BJ (cell line): ENCODE results near the gene AP1B1. TPM values are rescaled to one million over a fixed set of nuclear protein-coding genes. Genes with fewer than 3 reads are reported as not detected.
"Not testable (repeated sequence)": the region's sequence is repeated elsewhere in the genome, so short reads cannot be mapped to it uniquely, and the experiment has no call there.

Source experiments
- CTCF ChIA-PET: fragments of 350-600 bp; formaldehyde crosslinking; extraction: SDS; loops from one replicate; lab custom pipeline; 2021; ENCODE audit warnings: antibody characterized with exemption, inconsistent platforms; lab: Yijun Ruan, JAX
- POLR2A ChIA-PET: fragments of 300-600 bp; sonication (Branson Sonifier 250); formaldehyde crosslinking; extraction: SDS; loops from one replicate; lab custom pipeline; 2021; ENCODE audit warnings: antibody characterized with exemption; lab: Charles Lee
- DNase-seq: peaks from one replicate; pipeline ENCODE4 v3.0.0-alpha.2; 2011; ENCODE audit warnings: low read depth
- H3K27me3 ChIP-seq: 2 replicates; pipeline ENCODE4 v1.6.0; 2011; ENCODE audit warnings: low read length; ENCODE audit not compliant: control insufficient read depth, insufficient read depth
- H3K36me3 ChIP-seq: 2 replicates; pipeline ENCODE4 v1.5.1; 2011; ENCODE audit warnings: low read length; ENCODE audit not compliant: control insufficient read depth, insufficient read depth
- H3K4me3 ChIP-seq: 2 replicates; pipeline ENCODE4 v1.5.1; 2011; ENCODE audit warnings: low read depth, mild to moderate bottlenecking, control low read depth, low read length
- polyA plus RNA-seq: library from polyadenylated mRNA; depleted of rRNA; stranded (reverse); fragments of >200 nt; gene quantifications from 2 replicates; pipeline ENCODE4 v1.2.3, GENCODE V29; 2011
- TF ChIP-seq, protein P1 (sequence below): IDR thresholded peaks from 2 replicates; pipeline ENCODE4 v1.5.1; 2011; ENCODE audit warnings: low read depth, mild to moderate bottlenecking, control low read depth, inconsistent platforms, low read length, moderate library complexity; ENCODE audit not compliant: insufficient read depth

The AP1B1 gene
- polyA plus RNA-seq, 1 experiment: 75.0 TPM

- no peak for DNase-seq
- TF ChIP-seq, protein P1, sequence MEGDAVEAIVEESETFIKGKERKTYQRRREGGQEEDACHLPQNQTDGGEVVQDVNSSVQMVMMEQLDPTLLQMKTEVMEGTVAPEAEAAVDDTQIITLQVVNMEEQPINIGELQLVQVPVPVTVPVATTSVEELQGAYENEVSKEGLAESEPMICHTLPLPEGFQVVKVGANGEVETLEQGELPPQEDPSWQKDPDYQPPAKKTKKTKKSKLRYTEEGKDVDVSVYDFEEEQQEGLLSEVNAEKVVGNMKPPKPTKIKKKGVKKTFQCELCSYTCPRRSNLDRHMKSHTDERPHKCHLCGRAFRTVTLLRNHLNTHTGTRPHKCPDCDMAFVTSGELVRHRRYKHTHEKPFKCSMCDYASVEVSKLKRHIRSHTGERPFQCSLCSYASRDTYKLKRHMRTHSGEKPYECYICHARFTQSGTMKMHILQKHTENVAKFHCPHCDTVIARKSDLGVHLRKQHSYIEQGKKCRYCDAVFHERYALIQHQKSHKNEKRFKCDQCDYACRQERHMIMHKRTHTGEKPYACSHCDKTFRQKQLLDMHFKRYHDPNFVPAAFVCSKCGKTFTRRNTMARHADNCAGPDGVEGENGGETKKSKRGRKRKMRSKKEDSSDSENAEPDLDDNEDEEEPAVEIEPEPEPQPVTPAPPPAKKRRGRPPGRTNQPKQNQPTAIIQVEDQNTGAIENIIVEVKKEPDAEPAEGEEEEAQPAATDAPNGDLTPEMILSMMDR: no peak
- Histone ChIP-seq H3K27me3 (no peaks in the 10 kb centered on the region), H3K36me3 (peaks cover 24% of the 10 kb centered on the region), H3K4me3 (no peak overlapping the region)
- CTCF ChIA-PET: interaction anchor here (6.5 kb wide), 1 partner anchor 8 kb away, joined by 32 read pairs; no protein-coding TSS in a partner anchor
- POLR2A ChIA-PET: no interaction called here
Measured at GRCh38 chr22:29351042-29351441, 37.3 kb downstream of the AP1B1 start.

DNA sequence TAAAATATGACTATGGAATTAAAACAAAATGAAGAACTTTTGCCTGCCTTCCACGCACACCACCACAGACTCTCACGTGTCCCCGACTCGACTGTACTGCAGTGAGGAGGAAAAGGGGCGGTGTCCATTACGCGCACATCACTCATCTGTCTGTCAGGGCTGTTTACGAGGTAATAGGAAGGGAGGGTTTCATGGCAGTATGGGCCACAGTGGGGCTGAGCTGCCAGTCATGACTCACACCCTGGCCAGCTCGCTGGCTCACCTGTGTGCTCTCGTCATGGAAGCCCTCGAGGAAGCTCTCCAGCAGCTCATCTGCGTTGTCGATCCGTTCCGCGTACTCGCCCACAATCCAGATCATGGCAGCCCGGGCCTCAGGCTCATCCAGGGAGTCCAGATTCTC is 39.4 kb downstream of the AP1B1 start:
- peaks cover 21% of the 10 kb centered on the region for H3K36me3 ChIP-seq
- POLR2A ChIA-PET: no interaction called here
- no peaks in the 10 kb centered on the region for H3K27me3 ChIP-seq
- DNase-seq: no peak
- CTCF ChIA-PET: interaction anchor here (1.5 to 6.5 kb wide), 2 partner anchors 10 to 43 kb away, joined by 3 to 32 read pairs; partner anchors contain the start of gene GAS2L1
- no peak overlapping the region for H3K4me3 ChIP-seq
- TF ChIP-seq, protein P1: no peak

GRCh38 chr22:29348041-29348440 is 40.3 kb downstream of the AP1B1 start:
- H3K27me3 ChIP-seq: no peaks in the 10 kb centered on the region
- TF ChIP-seq, protein P1: no peak
- no peak overlapping the region for H3K4me3 ChIP-seq
- CTCF ChIA-PET: interaction anchor here (0.9 to 6.5 kb wide), 3 partner anchors 11 to 42 kb away, joined by 3 to 32 read pairs (median 3); partner anchors contain the start of gene GAS2L1
- POLR2A ChIA-PET: no interaction called here
- no peak for DNase-seq
- peaks cover 18% of the 10 kb centered on the region for H3K36me3 ChIP-seq

DNA sequence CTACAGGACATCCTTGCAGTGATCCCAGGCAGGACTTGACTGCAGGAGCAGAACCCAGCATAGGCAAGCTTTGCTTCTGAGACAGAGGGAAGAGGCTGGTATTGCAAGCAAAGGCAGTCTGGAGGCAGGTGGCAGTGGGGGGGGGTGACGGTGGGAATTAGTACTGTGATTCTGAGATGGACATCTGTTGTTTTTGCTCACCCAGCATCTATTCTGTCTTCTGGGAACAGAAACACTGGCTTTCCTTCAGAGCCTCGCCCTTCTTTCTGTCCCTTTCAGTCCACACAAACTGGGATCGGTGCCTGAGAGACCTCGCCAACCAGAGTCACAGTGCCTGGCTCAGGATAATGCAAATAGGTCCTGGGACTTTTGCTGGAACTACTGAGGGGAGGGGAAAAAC is 41.7 kb downstream of the AP1B1 start:
- CTCF ChIA-PET: interaction anchor here (6.5 kb wide), 1 partner anchor 13 kb away, joined by 32 read pairs; no protein-coding TSS in a partner anchor
- H3K4me3 ChIP-seq: no peak overlapping the region
- no peaks in the 10 kb centered on the region for H3K27me3 ChIP-seq
- peaks cover 18% of the 10 kb centered on the region for H3K36me3 ChIP-seq
- POLR2A ChIA-PET: no interaction called here
- no peak for DNase-seq
- TF ChIP-seq, protein P1: no peak

DNA sequence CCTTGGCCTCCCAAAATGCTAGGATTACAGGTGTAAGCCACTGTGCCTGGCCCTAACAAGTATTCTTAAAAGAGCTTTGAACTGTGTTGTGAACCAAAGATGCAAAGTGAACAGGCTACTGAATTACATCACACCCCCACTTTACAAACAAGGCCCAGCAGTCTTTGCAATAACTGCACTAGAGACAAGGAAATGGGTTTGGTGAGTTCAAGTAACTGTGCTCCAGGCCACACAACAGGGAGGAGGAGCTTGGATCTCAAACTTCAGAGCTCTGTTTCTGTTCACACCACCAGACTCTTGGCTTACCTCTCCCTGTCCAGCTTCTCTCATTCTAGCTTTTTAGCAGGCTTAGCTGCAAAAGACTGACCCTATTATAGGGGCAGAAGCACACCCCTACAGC is 42.4 kb downstream of the AP1B1 start:
- DNase-seq: no peak
- peaks cover 26% of the 10 kb centered on the region for H3K36me3 ChIP-seq

GRCh38 chr22:29344889-29345288 is 43.5 kb downstream of the AP1B1 start:
- POLR2A ChIA-PET, H3K27me3 ChIP-seq, H3K4me3 ChIP-seq, DNase-seq: not testable (repeated sequence)
- CTCF ChIA-PET: interaction anchor here (1.1 to 1.2 kb wide), 2 partner anchors 38 to 41 kb away, joined by 3 read pairs; partner anchors contain the start of gene GAS2L1
- H3K36me3 ChIP-seq: peaks cover 28% of the 10 kb centered on the region

More for the DNA sequence above, 42.4 kb downstream of the AP1B1 start:
- CTCF ChIA-PET: interaction anchor here (6.5 kb wide), 1 partner anchor 13 kb away, joined by 32 read pairs; no protein-coding TSS in a partner anchor
- TF ChIP-seq, protein P1: no peak
- H3K4me3 ChIP-seq: no peak overlapping the region
- POLR2A ChIA-PET: no interaction called here
- no peaks in the 10 kb centered on the region for H3K27me3 ChIP-seq
